CD4-positive, alpha-beta T cell treated with Interleukin-17A for 4 hours (primary cell): Measurements from ENCODE around the gene PRKCA.
A peak's percentile ranks its signal among the peaks of the same experiment; 100 is the strongest.
"Not testable (repeated sequence)": the region's sequence is repeated elsewhere in the genome, so short reads cannot be mapped to it uniquely, and the experiment has no call there.

Experiments
- DNase-seq: peaks from one replicate; pipeline ENCODE4 v3.0.0-alpha.2; 2020; ENCODE audit warnings: mixed read lengths

PRKCA gene

GRCh38 chr17:66469890-66470289 is 167.5 kb downstream of the PRKCA start:
- DNase-seq: no peak

- DNase-seq: no peak
Measured at GRCh38 chr17:66472123-66472522, 169.7 kb downstream of the PRKCA start.

- no peak for DNase-seq
Measured at GRCh38 chr17:66474258-66474657, 171.8 kb downstream of the PRKCA start.

- no peak for DNase-seq
Measured at GRCh38 chr17:66474806-66475497, 172.5 kb downstream of the PRKCA start.

- no peak for DNase-seq
Measured at GRCh38 chr17:66476014-66476413, 173.6 kb downstream of the PRKCA start.

GRCh38 chr17:66477615-66478283 is 175.3 kb downstream of the PRKCA start:
- DNase-seq: no peak

GRCh38 chr17:66479230-66479889 is 176.9 kb downstream of the PRKCA start:
- DNase-seq: not testable (repeated sequence)

- DNase-seq: no peak
Measured at GRCh38 chr17:66480243-66480642, 177.8 kb downstream of the PRKCA start.

- no peak for DNase-seq
Measured at GRCh38 chr17:66480802-66481201, 178.4 kb downstream of the PRKCA start.

- DNase-seq: no peak
Measured at GRCh38 chr17:66481271-66481670, 178.9 kb downstream of the PRKCA start.

GRCh38 chr17:66483906-66484305 is 181.5 kb downstream of the PRKCA start:
- DNase-seq: no peak

GRCh38 chr17:66485309-66485947 is 183.0 kb downstream of the PRKCA start:
- no peak for DNase-seq

- no peak for DNase-seq
Measured at GRCh38 chr17:66487121-66487520, 184.7 kb downstream of the PRKCA start.

GRCh38 chr17:66487981-66488468 is 185.6 kb downstream of the PRKCA start:
- no peak for DNase-seq

- no peak for DNase-seq
Measured at GRCh38 chr17:66488864-66489263, 186.5 kb downstream of the PRKCA start.

- DNase-seq: not testable (repeated sequence)
Measured at GRCh38 chr17:66489576-66489975, 187.2 kb downstream of the PRKCA start.

GRCh38 chr17:66491213-66491612 is 188.8 kb downstream of the PRKCA start:
- DNase-seq: peak; percentile 31

- no peak for DNase-seq
Measured at GRCh38 chr17:66491665-66492064, 189.3 kb downstream of the PRKCA start.

- no peak for DNase-seq
Measured at GRCh38 chr17:66492080-66492479, 189.7 kb downstream of the PRKCA start.

GRCh38 chr17:66492561-66493005 is 190.2 kb downstream of the PRKCA start:
- DNase-seq: no peak

- DNase-seq: no peak
Measured at GRCh38 chr17:66493283-66494019, 191.0 kb downstream of the PRKCA start.

GRCh38 chr17:66494023-66494803 is 191.8 kb downstream of the PRKCA start:
- peak; percentile 14 for DNase-seq
